ENCODE measurements around the gene MBD5. TPM values are rescaled to one million over a fixed set of nuclear protein-coding genes. Genes with fewer than 3 reads are reported as not detected.

MBD5 gene
- total RNA-seq, 1 donor from 2014 or later: 14.5 TPM

DNA sequence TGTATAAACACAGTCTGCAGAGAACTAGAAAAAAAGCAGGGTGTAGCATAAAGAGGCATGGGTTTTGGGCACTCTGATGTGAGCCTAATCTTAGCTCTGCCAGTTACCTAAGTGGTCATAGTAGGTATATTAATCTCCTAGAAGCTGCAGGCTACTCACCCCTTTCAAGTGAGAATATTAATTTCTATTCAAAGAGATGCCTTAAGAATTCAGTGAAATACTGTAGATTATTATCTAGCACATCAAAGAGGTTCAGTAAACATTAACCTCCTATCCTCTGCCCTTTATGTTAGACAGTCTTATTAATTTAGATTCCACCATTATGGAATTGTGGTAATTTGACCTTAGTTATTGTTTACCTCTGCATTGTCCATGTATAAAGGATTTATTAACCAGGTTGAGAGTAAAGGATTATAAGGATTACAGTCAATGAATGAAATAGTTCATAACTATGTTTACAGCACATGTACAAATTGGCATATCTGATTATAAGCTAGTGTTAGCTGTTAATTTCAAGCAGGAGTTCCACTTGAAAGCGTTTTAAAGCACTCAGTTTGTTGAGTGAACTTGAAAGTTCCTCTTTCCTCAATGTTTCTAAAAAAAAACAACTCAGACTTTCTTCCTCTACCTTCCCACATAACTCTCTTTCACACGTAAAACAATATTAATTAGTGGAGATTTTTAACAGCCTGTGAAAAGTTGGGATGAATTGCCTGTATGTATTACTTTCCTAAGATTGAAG is 473.1 kb downstream of the MBD5 start:
- Histone ChIP-seq H3K36me3 (ENCODE audit: control insufficient read depth, insufficient read depth, low read length) (peaks cover 2% of the 10 kb centered on the region), H3K4me3 (ENCODE audit: low read depth, low read length) (no peak overlapping the region), H3K27me3 (ENCODE audit: control insufficient read depth, insufficient read depth, low read length) (no peaks in the 10 kb centered on the region)
- no peak for DNase-seq (ENCODE audit: low read depth)
- TF ChIP-seq, protein P1, sequence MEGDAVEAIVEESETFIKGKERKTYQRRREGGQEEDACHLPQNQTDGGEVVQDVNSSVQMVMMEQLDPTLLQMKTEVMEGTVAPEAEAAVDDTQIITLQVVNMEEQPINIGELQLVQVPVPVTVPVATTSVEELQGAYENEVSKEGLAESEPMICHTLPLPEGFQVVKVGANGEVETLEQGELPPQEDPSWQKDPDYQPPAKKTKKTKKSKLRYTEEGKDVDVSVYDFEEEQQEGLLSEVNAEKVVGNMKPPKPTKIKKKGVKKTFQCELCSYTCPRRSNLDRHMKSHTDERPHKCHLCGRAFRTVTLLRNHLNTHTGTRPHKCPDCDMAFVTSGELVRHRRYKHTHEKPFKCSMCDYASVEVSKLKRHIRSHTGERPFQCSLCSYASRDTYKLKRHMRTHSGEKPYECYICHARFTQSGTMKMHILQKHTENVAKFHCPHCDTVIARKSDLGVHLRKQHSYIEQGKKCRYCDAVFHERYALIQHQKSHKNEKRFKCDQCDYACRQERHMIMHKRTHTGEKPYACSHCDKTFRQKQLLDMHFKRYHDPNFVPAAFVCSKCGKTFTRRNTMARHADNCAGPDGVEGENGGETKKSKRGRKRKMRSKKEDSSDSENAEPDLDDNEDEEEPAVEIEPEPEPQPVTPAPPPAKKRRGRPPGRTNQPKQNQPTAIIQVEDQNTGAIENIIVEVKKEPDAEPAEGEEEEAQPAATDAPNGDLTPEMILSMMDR (IDR thresholded peaks at IDR 0.05; ENCODE audit: insufficient read depth, low read length, poor library complexity, severe bottlenecking): no peak

DNA sequence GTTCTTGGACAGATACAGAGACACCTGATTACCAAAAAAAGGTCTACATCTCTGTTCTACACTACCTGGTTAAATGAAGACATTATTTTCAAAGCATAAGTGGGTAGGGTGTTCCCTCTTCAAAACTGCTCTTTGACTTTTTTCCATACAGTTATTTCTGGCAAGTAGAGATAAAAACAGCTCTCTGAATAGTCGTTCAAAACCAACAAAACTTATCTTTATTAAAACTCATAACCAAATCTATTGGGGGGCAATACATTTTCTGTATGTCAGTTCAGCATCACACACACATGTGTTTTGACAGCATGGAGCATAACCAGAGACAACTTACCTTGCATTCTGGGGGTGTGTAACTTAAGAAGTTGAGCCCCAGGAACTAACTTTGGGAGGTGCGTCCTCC is 474.7 kb downstream of the MBD5 start:
- no peak for DNase-seq (ENCODE audit: low read depth)
- H3K36me3 ChIP-seq (ENCODE audit: control insufficient read depth, insufficient read depth, low read length): no peaks in the 10 kb centered on the region
- H3K27me3 ChIP-seq (ENCODE audit: control insufficient read depth, insufficient read depth, low read length): no peaks in the 10 kb centered on the region
- H3K4me3 ChIP-seq (ENCODE audit: low read depth, low read length): no peak overlapping the region
- TF ChIP-seq, protein P1 (IDR thresholded peaks at IDR 0.05; ENCODE audit: insufficient read depth, low read length, poor library complexity, severe bottlenecking): no peak

DNA sequence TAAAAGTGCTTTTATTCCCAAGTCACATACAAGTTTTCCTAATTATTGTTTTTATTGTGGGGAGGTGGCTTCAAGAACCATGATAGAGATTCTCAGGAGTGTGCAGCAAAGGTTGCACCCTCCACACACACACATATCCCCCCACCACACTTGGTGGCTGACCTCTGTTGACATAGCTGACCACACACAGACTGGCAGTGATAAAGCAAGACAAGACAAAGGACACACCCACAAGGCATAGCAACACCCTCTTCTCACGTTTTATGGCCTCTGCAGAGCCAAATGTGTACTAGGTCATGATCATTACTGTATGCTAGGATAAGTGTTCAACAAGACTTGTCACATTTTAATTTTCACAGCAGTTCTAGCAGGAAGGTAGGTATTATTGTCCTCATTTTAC is 480.7 kb downstream of the MBD5 start:
- H3K4me3 ChIP-seq (ENCODE audit: low read depth, low read length): no peak overlapping the region
- TF ChIP-seq, protein P1 (IDR thresholded peaks at IDR 0.05; ENCODE audit: insufficient read depth, low read length, poor library complexity, severe bottlenecking): no peak
- H3K36me3 ChIP-seq (ENCODE audit: control insufficient read depth, insufficient read depth, low read length): no peaks in the 10 kb centered on the region
- no peak for DNase-seq (ENCODE audit: low read depth)
- no peaks in the 10 kb centered on the region for H3K27me3 ChIP-seq (ENCODE audit: control insufficient read depth, insufficient read depth, low read length)

DNA sequence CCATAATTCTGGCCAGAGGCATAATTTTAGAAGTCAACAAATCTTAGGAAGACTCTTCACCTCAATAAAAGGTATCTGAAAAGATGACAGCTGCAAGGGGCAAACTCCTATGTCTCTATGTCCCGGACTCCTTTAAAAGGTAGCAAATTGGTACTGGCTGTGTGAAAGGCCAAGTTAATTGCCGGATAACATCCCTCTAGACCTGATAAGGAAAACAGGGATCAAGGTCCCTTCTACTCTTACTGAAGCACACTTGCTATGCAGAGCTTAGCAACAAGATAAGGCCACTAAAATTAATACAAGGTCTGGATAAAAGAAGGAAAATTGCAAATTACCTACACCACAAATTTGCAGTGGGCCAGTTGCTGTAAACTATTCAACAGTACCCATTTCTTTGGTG is 482.6 kb downstream of the MBD5 start:
- Histone ChIP-seq H3K4me3 (ENCODE audit: low read depth, low read length) (no peak overlapping the region), H3K36me3 (ENCODE audit: control insufficient read depth, insufficient read depth, low read length) (no peaks in the 10 kb centered on the region)

GRCh38 chr2:148507970-148508369 is 487.1 kb downstream of the MBD5 start:
- Histone ChIP-seq H3K27me3 (ENCODE audit: control insufficient read depth, insufficient read depth, low read length) (no peaks in the 10 kb centered on the region), H3K36me3 (ENCODE audit: control insufficient read depth, insufficient read depth, low read length) (no peaks in the 10 kb centered on the region), H3K4me3 (ENCODE audit: low read depth, low read length) (no peak overlapping the region)
- DNase-seq (ENCODE audit: low read depth): no peak
- TF ChIP-seq, protein P1 (IDR thresholded peaks at IDR 0.05; ENCODE audit: insufficient read depth, low read length, poor library complexity, severe bottlenecking): no peak

More for the DNA sequence above, 482.6 kb downstream of the MBD5 start:
- DNase-seq (ENCODE audit: low read depth): no peak
- TF ChIP-seq, protein P1 (IDR thresholded peaks at IDR 0.05; ENCODE audit: insufficient read depth, low read length, poor library complexity, severe bottlenecking): no peak
- H3K27me3 ChIP-seq (ENCODE audit: control insufficient read depth, insufficient read depth, low read length): no peaks in the 10 kb centered on the region

DNA sequence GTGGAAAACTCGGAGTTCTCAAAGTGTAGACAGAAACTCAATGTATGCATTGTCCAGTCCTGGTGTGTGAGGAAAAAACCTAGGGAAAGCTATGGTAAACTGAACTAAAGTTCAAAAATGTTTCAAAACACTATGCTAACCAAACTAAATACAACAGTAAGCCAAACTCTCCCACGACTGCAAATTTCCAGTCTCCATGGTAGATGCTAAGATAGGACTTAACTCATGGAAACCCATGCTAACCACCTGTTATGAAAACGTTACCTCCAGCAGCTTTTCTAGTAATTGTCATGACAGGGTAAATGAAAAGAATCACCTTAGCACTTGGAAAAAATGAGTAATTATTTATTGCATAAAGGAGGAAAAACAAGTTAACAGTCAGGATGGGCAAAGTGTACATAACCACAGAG is 488.0 kb downstream of the MBD5 start:
- TF ChIP-seq, protein P1 (IDR thresholded peaks at IDR 0.05; ENCODE audit: insufficient read depth, low read length, poor library complexity, severe bottlenecking): no peak
- Histone ChIP-seq H3K4me3 (ENCODE audit: low read depth, low read length) (no peak overlapping the region), H3K36me3 (ENCODE audit: control insufficient read depth, insufficient read depth, low read length) (no peaks in the 10 kb centered on the region), H3K27me3 (ENCODE audit: control insufficient read depth, insufficient read depth, low read length) (no peaks in the 10 kb centered on the region)
- no peak for DNase-seq (ENCODE audit: low read depth)

Measured in kidney epithelial cell (primary cell).